ENCODE measurements around the gene AUNIP. TPM values are rescaled to one million over a fixed set of nuclear protein-coding genes. Genes with fewer than 3 reads are reported as not detected.

AUNIP gene
- polyA plus RNA-seq, 1 of the 3 experiments (the other 2 are of a cell fraction): 1.9 TPM

DNA sequence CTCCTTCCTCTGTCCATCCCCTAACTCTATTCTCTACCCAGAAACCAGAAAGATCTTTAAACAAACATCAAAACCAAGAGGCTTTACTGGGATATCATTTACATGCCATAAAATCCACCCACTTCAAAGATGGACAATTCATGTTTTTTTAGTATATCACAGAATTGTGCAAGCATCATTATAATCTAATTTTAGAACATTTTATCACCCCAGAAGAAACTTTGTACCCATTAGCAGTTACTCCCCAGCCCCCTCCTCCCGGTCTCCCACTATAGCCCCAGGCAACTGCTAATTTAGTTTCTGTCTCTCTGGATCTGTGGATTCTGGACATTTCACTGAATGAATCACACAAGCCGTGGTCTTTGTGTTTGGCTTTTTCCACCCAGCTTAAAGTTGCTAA lies 64.0 kb downstream of the AUNIP start:
- peaks cover 3% of the 10 kb centered on the region; the same call in 1 of the 2 replicates for H3K27me3 ChIP-seq (ENCODE audit: insufficient read depth)
- no peak overlapping the region for H3K27ac ChIP-seq (ENCODE audit: low read depth in 2 of 2, low read length in 1 of 2)
- peak; percentile 10; the same call in 1 of the 2 replicates for TF ChIP-seq RCOR1 (IDR thresholded peaks at IDR 0.05; ENCODE audit: low read length)
- TF ChIP-seq JUND (IDR thresholded peaks at IDR 0.05): no peak
- TF ChIP-seq, protein P1, sequence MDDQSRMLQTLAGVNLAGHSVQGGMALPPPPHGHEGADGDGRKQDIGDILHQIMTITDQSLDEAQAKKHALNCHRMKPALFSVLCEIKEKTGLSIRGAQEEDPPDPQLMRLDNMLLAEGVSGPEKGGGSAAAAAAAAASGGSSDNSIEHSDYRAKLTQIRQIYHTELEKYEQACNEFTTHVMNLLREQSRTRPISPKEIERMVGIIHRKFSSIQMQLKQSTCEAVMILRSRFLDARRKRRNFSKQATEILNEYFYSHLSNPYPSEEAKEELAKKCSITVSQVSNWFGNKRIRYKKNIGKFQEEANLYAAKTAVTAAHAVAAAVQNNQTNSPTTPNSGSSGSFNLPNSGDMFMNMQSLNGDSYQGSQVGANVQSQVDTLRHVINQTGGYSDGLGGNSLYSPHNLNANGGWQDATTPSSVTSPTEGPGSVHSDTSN (IDR thresholded peaks at IDR 0.05): no peak
- TF ChIP-seq, protein P2, sequence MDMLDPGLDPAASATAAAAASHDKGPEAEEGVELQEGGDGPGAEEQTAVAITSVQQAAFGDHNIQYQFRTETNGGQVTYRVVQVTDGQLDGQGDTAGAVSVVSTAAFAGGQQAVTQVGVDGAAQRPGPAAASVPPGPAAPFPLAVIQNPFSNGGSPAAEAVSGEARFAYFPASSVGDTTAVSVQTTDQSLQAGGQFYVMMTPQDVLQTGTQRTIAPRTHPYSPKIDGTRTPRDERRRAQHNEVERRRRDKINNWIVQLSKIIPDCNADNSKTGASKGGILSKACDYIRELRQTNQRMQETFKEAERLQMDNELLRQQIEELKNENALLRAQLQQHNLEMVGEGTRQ (IDR thresholded peaks at IDR 0.05; ENCODE audit: borderline replicate concordance, low read depth, low read length): no peak
- WGBS (ENCODE audit: low lambda C conversion rate): 19% methylated on average over 2 of the region's 2 CpGs
- no peaks in the 10 kb centered on the region for H4K20me1 ChIP-seq (ENCODE audit: insufficient read depth)
- no peak overlapping the region for H2AFZ ChIP-seq (ENCODE audit: low read depth)
- no peaks in the 10 kb centered on the region for H3K9me2 ChIP-seq
- DNase-seq: no peak
- no peak overlapping the region for H3K4me3 ChIP-seq (ENCODE audit: low read depth in 2 of 2, low read length in 1 of 2)
- no peaks in the 10 kb centered on the region for H3K9me3 ChIP-seq
- ChIA-PET POLR2A (interaction anchor here (0.7 kb wide), 1 partner anchor 13 kb away, joined by 4 read pairs; no protein-coding TSS in a partner anchor), CTCF (interaction anchor here (1.2 to 2.3 kb wide), 4 partner anchors 8 to 186 kb away, joined by 5 to 8 read pairs (median 6); no protein-coding TSS in a partner anchor)
- peaks cover 0 to 21% of the 10 kb centered on the region in 2 experiments; a peak in 1 of 4 replicates for H3K4me1 ChIP-seq (ENCODE audit: control insufficient read depth in 1 of 2, insufficient read depth in 2 of 2, low read depth in 1 of 2, low read length in 1 of 2)
- H3K9ac ChIP-seq: no peak overlapping the region
- H3K4me2 ChIP-seq: no peak overlapping the region
- no peaks in the 10 kb centered on the region for H3F3A ChIP-seq (replicated peaks; ENCODE audit: insufficient read depth)
- H3K79me2 ChIP-seq (ENCODE audit: insufficient read depth): no peaks in the 10 kb centered on the region
- no peaks in the 10 kb centered on the region for H3K36me3 ChIP-seq (replicated peaks in 1 of 2; ENCODE audit: control insufficient read depth in 1 of 2, insufficient read depth in 2 of 2, low read length in 1 of 2)

DNA sequence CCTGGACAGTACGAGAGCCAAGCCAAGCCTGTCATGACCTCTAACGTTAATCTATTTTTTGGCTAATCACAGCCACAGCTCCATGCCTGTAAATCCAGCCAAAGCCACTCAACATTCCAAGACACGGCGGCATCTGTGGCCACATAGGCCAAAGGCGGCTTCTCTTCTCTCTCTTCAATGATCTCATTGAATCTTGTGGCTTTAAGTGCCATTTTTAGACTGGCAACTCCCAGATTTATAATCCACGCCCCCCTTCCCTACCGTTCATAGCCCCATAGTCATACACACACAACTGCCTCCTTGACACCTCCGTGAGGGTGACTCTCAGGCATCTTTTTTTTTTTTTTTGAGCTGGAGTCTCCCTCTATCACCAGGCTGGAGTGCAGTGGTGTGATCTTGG lies 64.9 kb downstream of the AUNIP start:
- Histone ChIP-seq H3K79me2 (ENCODE audit: insufficient read depth) (no peaks in the 10 kb centered on the region), H2AFZ (ENCODE audit: low read depth) (no peak overlapping the region), H4K20me1 (ENCODE audit: insufficient read depth) (no peaks in the 10 kb centered on the region), H3F3A (replicated peaks; ENCODE audit: insufficient read depth) (no peaks in the 10 kb centered on the region), H3K36me3 (replicated peaks in 1 of 2; ENCODE audit: control insufficient read depth in 1 of 2, insufficient read depth in 2 of 2, low read length in 1 of 2) (no peaks in the 10 kb centered on the region), H3K27ac (ENCODE audit: low read depth in 2 of 2, low read length in 1 of 2) (no peak overlapping the region), H3K4me1 (ENCODE audit: control insufficient read depth in 1 of 2, insufficient read depth in 2 of 2, low read depth in 1 of 2, low read length in 1 of 2) (peaks cover 0 to 16% of the 10 kb centered on the region in 2 experiments; a peak in 1 of 4 replicates), H3K9me2 (no peaks in the 10 kb centered on the region), H3K4me3 (ENCODE audit: low read depth in 2 of 2, low read length in 1 of 2) (no peak overlapping the region), H3K4me2 (no peak overlapping the region), H3K9me3 (no peaks in the 10 kb centered on the region), H3K9ac (no peak overlapping the region), H3K27me3 (ENCODE audit: insufficient read depth) (peaks cover 5% of the 10 kb centered on the region; the same call in 1 of the 2 replicates)
- no peak for TF ChIP-seq GATA2 (CRISPR knock-in tag; IDR thresholded peaks at IDR 0.05)
- TF ChIP-seq, protein P3, sequence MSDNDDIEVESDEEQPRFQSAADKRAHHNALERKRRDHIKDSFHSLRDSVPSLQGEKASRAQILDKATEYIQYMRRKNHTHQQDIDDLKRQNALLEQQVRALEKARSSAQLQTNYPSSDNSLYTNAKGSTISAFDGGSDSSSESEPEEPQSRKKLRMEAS (IDR thresholded peaks at IDR 0.05; ENCODE audit: low read depth): no peak
- no peak for TF ChIP-seq TEAD4 (IDR thresholded peaks at IDR 0.05; ENCODE audit: borderline replicate concordance, insufficient read depth)
- TF ChIP-seq TAF1 (IDR thresholded peaks at IDR 0.05; ENCODE audit: borderline replicate concordance, low read depth, low read length): no peak
- TF ChIP-seq RFX5 (IDR thresholded peaks at IDR 0.05; ENCODE audit: low read length): no peak
- TF ChIP-seq, protein P4, sequence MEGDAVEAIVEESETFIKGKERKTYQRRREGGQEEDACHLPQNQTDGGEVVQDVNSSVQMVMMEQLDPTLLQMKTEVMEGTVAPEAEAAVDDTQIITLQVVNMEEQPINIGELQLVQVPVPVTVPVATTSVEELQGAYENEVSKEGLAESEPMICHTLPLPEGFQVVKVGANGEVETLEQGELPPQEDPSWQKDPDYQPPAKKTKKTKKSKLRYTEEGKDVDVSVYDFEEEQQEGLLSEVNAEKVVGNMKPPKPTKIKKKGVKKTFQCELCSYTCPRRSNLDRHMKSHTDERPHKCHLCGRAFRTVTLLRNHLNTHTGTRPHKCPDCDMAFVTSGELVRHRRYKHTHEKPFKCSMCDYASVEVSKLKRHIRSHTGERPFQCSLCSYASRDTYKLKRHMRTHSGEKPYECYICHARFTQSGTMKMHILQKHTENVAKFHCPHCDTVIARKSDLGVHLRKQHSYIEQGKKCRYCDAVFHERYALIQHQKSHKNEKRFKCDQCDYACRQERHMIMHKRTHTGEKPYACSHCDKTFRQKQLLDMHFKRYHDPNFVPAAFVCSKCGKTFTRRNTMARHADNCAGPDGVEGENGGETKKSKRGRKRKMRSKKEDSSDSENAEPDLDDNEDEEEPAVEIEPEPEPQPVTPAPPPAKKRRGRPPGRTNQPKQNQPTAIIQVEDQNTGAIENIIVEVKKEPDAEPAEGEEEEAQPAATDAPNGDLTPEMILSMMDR (IDR thresholded peaks at IDR 0.05): no peak
- ChIA-PET POLR2A (interaction anchor here (0.6 kb wide), 1 partner anchor 9 kb away, joined by 4 read pairs; no protein-coding TSS in a partner anchor), CTCF (interaction anchor here (0.7 to 2.3 kb wide), 4 partner anchors 7 to 186 kb away, joined by 3 to 7 read pairs (median 3); no protein-coding TSS in a partner anchor)
- WGBS (ENCODE audit: low lambda C conversion rate): 73% methylated on average over 8 of the region's 8 CpGs
- DNase-seq: no peak
